Measurements from ENCODE around the gene KLHL11. TPM values are rescaled to one million over a fixed set of nuclear protein-coding genes. Genes with fewer than 3 reads are reported as not detected.
"Not testable (repeated sequence)": the region's sequence is repeated elsewhere in the genome, so short reads cannot be mapped to it uniquely, and the experiment has no call there.

Gene KLHL11
- total RNA-seq, 1 donor from 2014 or later, result 16.0 TPM

- peak overlapping the region; percentile 78 for H3K4me3 Mint-ChIP-seq (ENCODE audit: unreplicated experiment)
- H3K27ac Mint-ChIP-seq (ENCODE audit: unreplicated experiment), result peak overlapping the region; percentile 50
- H3K27me3 Mint-ChIP-seq (ENCODE audit: unreplicated experiment), result no peaks in the 10 kb centered on the region
- peaks cover 5% of the 10 kb centered on the region for H3K36me3 Mint-ChIP-seq (ENCODE audit: unreplicated experiment)
- H3K4me1 Mint-ChIP-seq (ENCODE audit: unreplicated experiment), result peaks cover 15% of the 10 kb centered on the region
- H3K9me3 Mint-ChIP-seq (ENCODE audit: unreplicated experiment), result no peaks in the 10 kb centered on the region
- no peak for TF ChIP-seq CTCF (IDR thresholded peaks at IDR 0.05)
- no peak for DNase-seq (ENCODE audit: extremely low spot score, unreplicated experiment)
Observed at GRCh38 chr17:41836550-41837196, 28.6 kb downstream of the KLHL11 start.

- peaks cover 15% of the 10 kb centered on the region for H3K4me1 Mint-ChIP-seq (ENCODE audit: unreplicated experiment)
- peak within 1 kb of the TSS; percentile 50 for H3K27ac Mint-ChIP-seq (ENCODE audit: unreplicated experiment)
- H3K4me3 Mint-ChIP-seq (ENCODE audit: unreplicated experiment), result peak within 1 kb of the TSS; percentile 78
- no peak for TF ChIP-seq CTCF (IDR thresholded peaks at IDR 0.05)
- no peaks in the 10 kb centered on the region for H3K9me3 Mint-ChIP-seq (ENCODE audit: unreplicated experiment)
- no peak for DNase-seq (ENCODE audit: extremely low spot score, unreplicated experiment)
- H3K27me3 Mint-ChIP-seq (ENCODE audit: unreplicated experiment), result no peaks in the 10 kb centered on the region
- H3K36me3 Mint-ChIP-seq (ENCODE audit: unreplicated experiment), result peaks cover 8% of the 10 kb centered on the region
Observed at GRCh38 chr17:41835800-41836549, 29.2 kb downstream of the KLHL11 start, which contains the start of gene NT5C3B. TSS of gene NT5C3B (minus strand) at chr17:41836232. CDS start at chr17:41836193, 39 bp downstream.

GRCh38 chr17:41835214-41835799 lies 29.9 kb downstream of the KLHL11 start:
- no peak for TF ChIP-seq CTCF (IDR thresholded peaks at IDR 0.05)
- H3K4me3 Mint-ChIP-seq (ENCODE audit: unreplicated experiment), result peak overlapping the region; percentile 78
- no peaks in the 10 kb centered on the region for H3K9me3 Mint-ChIP-seq (ENCODE audit: unreplicated experiment)
- peaks cover 12% of the 10 kb centered on the region for H3K36me3 Mint-ChIP-seq (ENCODE audit: unreplicated experiment)
- H3K27ac Mint-ChIP-seq (ENCODE audit: unreplicated experiment), result no peak overlapping the region
- no peaks in the 10 kb centered on the region for H3K27me3 Mint-ChIP-seq (ENCODE audit: unreplicated experiment)
- H3K4me1 Mint-ChIP-seq (ENCODE audit: unreplicated experiment), result peaks cover 15% of the 10 kb centered on the region
- DNase-seq (ENCODE audit: extremely low spot score, unreplicated experiment), result no peak

- H3K27ac Mint-ChIP-seq (ENCODE audit: unreplicated experiment); H3K4me1 Mint-ChIP-seq (ENCODE audit: unreplicated experiment); DNase-seq (ENCODE audit: extremely low spot score, unreplicated experiment); H3K9me3 Mint-ChIP-seq (ENCODE audit: unreplicated experiment); H3K27me3 Mint-ChIP-seq (ENCODE audit: unreplicated experiment); H3K4me3 Mint-ChIP-seq (ENCODE audit: unreplicated experiment): not testable (repeated sequence)
- H3K36me3 Mint-ChIP-seq (ENCODE audit: unreplicated experiment), result peaks cover 24% of the 10 kb centered on the region
Observed at GRCh38 chr17:41829961-41830360, 35.3 kb downstream of the KLHL11 start.

DNA sequence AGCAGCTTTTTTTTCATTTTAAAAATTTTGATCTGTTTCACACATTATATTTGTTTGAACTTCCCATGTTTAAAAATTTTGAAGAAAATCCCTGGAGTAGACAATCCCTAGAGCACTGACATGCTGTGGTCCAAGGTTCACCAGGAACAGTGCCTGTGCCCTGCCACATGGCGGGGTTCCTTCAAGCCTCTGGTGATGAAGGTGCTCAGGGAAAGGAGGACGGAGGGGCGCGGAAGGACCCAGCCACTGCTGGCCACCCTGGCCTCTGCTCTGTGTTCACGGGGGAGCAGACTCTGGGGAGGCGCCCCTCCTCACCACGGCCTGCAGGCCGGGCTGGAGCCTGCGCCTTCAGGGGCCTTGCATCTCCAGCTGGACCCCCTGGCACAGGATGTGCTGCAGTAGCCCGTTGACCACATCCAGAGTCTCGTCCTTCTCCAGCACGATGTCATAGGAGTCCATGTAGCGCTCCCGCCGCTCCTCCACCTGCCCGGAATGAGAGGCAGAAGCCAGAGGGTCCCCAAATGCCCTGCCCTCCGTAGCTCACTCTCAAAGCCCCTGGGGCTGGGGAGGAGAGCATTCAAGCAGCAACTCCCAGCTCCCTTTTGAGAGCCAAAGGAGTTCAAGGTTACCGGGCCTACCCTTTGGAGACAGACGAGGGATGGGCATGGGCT lies 39.9 kb downstream of the KLHL11 start:
- Mint-ChIP-seq H3K4me3 (ENCODE audit: unreplicated experiment) (no peak overlapping the region), H3K27me3 (ENCODE audit: unreplicated experiment) (no peaks in the 10 kb centered on the region), H3K9me3 (ENCODE audit: unreplicated experiment) (no peaks in the 10 kb centered on the region), H3K36me3 (ENCODE audit: unreplicated experiment) (peaks cover 14% of the 10 kb centered on the region), H3K27ac (ENCODE audit: unreplicated experiment) (no peak overlapping the region), H3K4me1 (ENCODE audit: unreplicated experiment) (no peaks in the 10 kb centered on the region)
- no peak for DNase-seq (ENCODE audit: extremely low spot score, unreplicated experiment)
- no peak for TF ChIP-seq CTCF (IDR thresholded peaks at IDR 0.05)

Measured in osteocyte (in vitro differentiated cells).